GM23338 (cell line): ENCODE data around the gene MICB.

Experiments used
- CREB1 ChIP-seq: fragments of 250-450 bp; sonication (Bioruptor Pico); IDR thresholded peaks from 2 replicates; pipeline ENCODE4 v1.5.0; 2020; ENCODE audit warnings: low read depth, mild to moderate bottlenecking, moderate library complexity
- CTCF ChIP-seq, 2 experiments: fragments of 200-600 bp in 1 of 2; sonication (generic) in 1 of 2; conservative IDR thresholded peaks; 2 replicates each; pipeline versions ENCODE4 v1.5.1 to v1.6.1; 2016 to 2017; ENCODE audit warnings: antibody characterized with exemption in 2 of 2, low read depth in 2 of 2, mild to moderate bottlenecking in 2 of 2, moderate library complexity in 1 of 2
- ETS1 ChIP-seq: IDR thresholded peaks from 2 replicates; pipeline ENCODE4 v1.6.1; 2016; ENCODE audit warnings: antibody characterized with exemption
- EZH2 ChIP-seq: fragments of 200-600 bp; sonication (generic); IDR thresholded peaks from one replicate; pipeline ENCODE4 v1.8.0; 2017; ENCODE audit warnings: antibody characterized with exemption, mild to moderate bottlenecking, low read depth; ENCODE audit not compliant: unreplicated experiment
- EZH2phosphoT487 ChIP-seq: fragments of 200-600 bp; sonication (generic); IDR thresholded peaks from one replicate; pipeline ENCODE4 v1.8.1; 2018; ENCODE audit warnings: antibody characterized with exemption; ENCODE audit not compliant: unreplicated experiment
- JUNB ChIP-seq: IDR thresholded peaks from one replicate; pipeline ENCODE4 v1.6.1; 2016; ENCODE audit warnings: antibody characterized with exemption; ENCODE audit not compliant: unreplicated experiment
- POLR2AphosphoS5 ChIP-seq: IDR thresholded peaks from 2 replicates; pipeline ENCODE4 v1.6.1; 2016; ENCODE audit warnings: antibody characterized with exemption, low read depth
- REST ChIP-seq: IDR thresholded peaks from one replicate; pipeline ENCODE4 v1.6.1; 2018; ENCODE audit warnings: antibody characterized with exemption; ENCODE audit not compliant: unreplicated experiment
- ZNF462 ChIP-seq: fragments of 250-450 bp; sonication (Bioruptor Pico); IDR thresholded peaks from 2 replicates; pipeline ENCODE4 v1.5.0; 2020; ENCODE audit warnings: mild to moderate bottlenecking, moderate library complexity

- TF ChIP-seq EZH2phosphoT487 (no peak), CTCF (conservative IDR thresholded peaks at IDR 0.05; ENCODE audit: low read depth in 2 of 2) (no peak), EZH2 (no peak), REST (no peak), POLR2AphosphoS5 (no peak), JUNB (no peak), ETS1 (no peak), CREB1 (CRISPR knock-in tag) (no peak), ZNF462 (CRISPR knock-in tag) (no peak)
These were observed 25.7 kb upstream of the MICB start for GRCh38 chr6:31472259-31472658.
